HCT116 (cell line): Measurements from ENCODE around the gene IRS1.

Experiments used
- CTCF ChIP-seq, 3 experiments: fragments of 200-600 bp in 1 of 3; sonication (generic) in 1 of 3; IDR thresholded peaks in 2 of 3; conservative IDR thresholded peaks in 1 of 3; 2 replicates each; pipeline ENCODE4 v1.5.1; 2012 to 2017; ENCODE audit warnings: low read depth in 2 of 3, low read length in 2 of 3, antibody characterized with exemption in 1 of 3, borderline replicate concordance in 1 of 3, control low read depth in 1 of 3, mild to moderate bottlenecking in 1 of 3, mixed read lengths in 1 of 3, mixed run types in 1 of 3, moderate library complexity in 1 of 3; ENCODE audit not compliant: insufficient read depth in 1 of 3
- SIN3A ChIP-seq: IDR thresholded peaks from 2 replicates; pipeline ENCODE4 v1.6.1; 2012; ENCODE audit warnings: low read depth

DNA sequence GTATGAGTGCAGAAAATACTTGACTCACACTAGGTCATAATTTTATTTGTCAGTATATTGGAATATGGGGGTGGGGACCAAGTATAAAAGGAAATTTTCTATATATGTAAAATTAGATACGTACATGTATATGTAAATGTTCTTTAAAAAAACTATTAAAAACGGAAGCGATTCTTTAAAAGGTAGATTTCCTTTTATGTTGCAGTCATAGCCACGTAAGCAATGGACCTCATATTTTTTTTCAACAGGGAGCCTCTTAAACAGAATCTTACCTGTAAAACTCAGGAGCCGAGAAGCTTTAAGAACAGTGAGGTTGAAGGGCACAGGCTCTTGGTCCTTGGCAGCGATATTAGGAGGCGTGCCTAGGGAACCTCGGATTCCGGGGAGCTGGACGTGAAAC, 39.5 kb upstream of the IRS1 start:
- TF ChIP-seq SIN3A (no peak), CTCF (IDR thresholded peaks at IDR 0.05 in 2 of 3, conservative IDR thresholded peaks at IDR 0.05 in 1 of 3; ENCODE audit: borderline replicate concordance in 1 of 3, insufficient read depth in 1 of 3, low read depth in 2 of 3, low read length in 2 of 3) (no peak)
